BE2C (cell line): Measurements from ENCODE around the gene CCDC97.

Source experiments
- DNase-seq: peaks from one replicate; pipeline ENCODE4 v3.0.0-alpha.2; 2020
- H3K27me3 ChIP-seq: fragments of 250-450 bp; sonication (Bioruptor Pico); 2 replicates; pipeline ENCODE4 v1.5.1; 2020; ENCODE audit warnings: mild to moderate bottlenecking
- H3K36me3 ChIP-seq: fragments of 250-450 bp; sonication (Bioruptor Pico); 2 replicates; pipeline ENCODE4 v1.5.1; 2020; ENCODE audit warnings: mild to moderate bottlenecking
- H3K4me1 ChIP-seq: fragments of 250-450 bp; sonication (Bioruptor Pico); 2 replicates; pipeline ENCODE4 v1.5.1; 2020
- H3K4me3 ChIP-seq: 2 replicates; pipeline ENCODE4 v1.5.1; 2011; ENCODE audit warnings: low read depth, low read length
- H3K9me3 ChIP-seq: fragments of 250-450 bp; sonication (Bioruptor Pico); 2 replicates; pipeline ENCODE4 v1.5.1; 2020
- TF ChIP-seq, protein P1 (sequence below): IDR thresholded peaks from 2 replicates; pipeline ENCODE4 v1.5.1; 2012; ENCODE audit warnings: mild to moderate bottlenecking, low read depth, low read length

Gene CCDC97

DNA sequence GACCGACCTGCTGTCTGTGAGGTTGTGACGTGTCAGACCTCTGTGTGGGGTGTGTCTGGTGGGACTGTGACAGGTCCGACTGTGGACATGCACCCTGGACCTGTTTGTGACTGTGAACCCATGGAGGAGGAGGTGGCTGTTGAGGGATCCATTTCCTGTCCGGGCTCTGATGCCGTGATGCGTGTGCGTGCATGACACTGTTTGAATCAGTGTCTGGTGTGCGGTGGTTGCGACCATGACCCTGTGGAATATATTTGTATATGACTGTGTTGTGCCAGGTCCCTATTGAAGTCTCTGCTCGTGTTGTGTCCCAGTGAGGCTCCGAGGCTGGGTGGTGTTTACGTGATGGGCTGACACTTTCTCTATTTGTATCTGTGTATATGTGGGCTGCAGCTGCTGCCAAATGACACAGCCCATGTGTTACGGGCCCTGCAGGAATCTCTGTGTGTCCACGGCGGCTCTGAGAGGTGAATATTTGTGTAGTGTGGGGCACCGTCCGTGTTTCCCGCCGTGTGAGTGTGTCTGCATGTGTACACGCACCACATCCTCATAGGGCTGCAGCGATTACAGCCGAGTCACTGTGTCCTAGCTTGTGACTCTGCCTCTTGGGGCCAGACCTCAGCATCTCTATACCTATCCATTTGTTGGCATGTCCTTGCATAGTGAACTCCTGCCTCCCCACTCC is 18.3 kb downstream of the CCDC97 start:
- DNase-seq, result no peak
- no peak overlapping the region for H3K4me3 ChIP-seq
- no peaks in the 10 kb centered on the region for H3K36me3 ChIP-seq
- TF ChIP-seq, protein P1, sequence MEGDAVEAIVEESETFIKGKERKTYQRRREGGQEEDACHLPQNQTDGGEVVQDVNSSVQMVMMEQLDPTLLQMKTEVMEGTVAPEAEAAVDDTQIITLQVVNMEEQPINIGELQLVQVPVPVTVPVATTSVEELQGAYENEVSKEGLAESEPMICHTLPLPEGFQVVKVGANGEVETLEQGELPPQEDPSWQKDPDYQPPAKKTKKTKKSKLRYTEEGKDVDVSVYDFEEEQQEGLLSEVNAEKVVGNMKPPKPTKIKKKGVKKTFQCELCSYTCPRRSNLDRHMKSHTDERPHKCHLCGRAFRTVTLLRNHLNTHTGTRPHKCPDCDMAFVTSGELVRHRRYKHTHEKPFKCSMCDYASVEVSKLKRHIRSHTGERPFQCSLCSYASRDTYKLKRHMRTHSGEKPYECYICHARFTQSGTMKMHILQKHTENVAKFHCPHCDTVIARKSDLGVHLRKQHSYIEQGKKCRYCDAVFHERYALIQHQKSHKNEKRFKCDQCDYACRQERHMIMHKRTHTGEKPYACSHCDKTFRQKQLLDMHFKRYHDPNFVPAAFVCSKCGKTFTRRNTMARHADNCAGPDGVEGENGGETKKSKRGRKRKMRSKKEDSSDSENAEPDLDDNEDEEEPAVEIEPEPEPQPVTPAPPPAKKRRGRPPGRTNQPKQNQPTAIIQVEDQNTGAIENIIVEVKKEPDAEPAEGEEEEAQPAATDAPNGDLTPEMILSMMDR, result no peak
- no peaks in the 10 kb centered on the region for H3K9me3 ChIP-seq
- H3K4me1 ChIP-seq, result peaks cover 44% of the 10 kb centered on the region
- no peaks in the 10 kb centered on the region for H3K27me3 ChIP-seq

DNA sequence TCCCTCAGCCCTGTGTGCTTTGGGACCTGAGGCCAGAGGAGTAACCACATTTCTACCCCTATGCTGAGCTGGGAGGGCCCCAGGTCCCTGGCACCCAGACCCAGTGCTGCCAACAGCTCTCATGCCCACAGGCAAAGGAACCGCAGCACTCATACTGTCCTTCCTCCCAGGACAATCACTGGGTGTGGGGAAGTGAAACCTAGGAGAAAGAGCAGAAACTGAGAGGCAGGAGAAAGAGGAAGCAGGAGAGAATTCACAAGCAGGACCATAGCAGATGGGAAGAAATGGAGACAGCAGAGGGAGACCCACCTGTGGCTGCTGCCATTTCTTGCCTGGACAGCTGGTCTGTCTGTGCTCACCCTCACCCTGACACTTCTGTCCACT is 18.9 kb downstream of the CCDC97 start:
- no peak overlapping the region for H3K4me3 ChIP-seq
- TF ChIP-seq, protein P1, result no peak
- H3K4me1 ChIP-seq, result peaks cover 41% of the 10 kb centered on the region
- H3K27me3 ChIP-seq, result no peaks in the 10 kb centered on the region
- H3K36me3 ChIP-seq, result peaks cover 3% of the 10 kb centered on the region; the same call in 1 of the 2 replicates
- H3K9me3 ChIP-seq, result no peaks in the 10 kb centered on the region
- no peak for DNase-seq

DNA sequence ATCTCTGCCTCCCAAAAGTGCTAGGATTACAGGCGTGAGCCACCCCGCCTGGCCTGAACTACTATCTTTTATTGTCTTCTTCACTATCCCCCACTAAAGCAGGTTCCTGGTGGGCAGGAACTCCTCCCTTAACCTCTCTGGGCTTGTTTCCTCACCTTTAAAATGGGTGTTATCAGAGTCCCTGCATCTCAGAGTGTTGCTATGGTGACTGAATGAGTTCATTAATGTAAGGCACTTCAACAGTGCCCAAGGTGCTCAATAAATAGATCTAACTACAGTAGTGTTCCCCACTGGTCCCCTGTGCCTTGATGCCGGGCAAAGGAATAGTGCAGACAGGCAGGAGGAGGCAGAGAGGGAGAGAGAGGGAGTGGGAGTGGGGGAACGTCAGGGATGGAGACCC is 20.5 kb downstream of the CCDC97 start:
- Histone ChIP-seq H3K4me1 (peaks cover 29% of the 10 kb centered on the region), H3K4me3 (no peak overlapping the region), H3K9me3 (no peaks in the 10 kb centered on the region), H3K36me3 (peaks cover 3% of the 10 kb centered on the region; the same call in 1 of the 2 replicates), H3K27me3 (no peaks in the 10 kb centered on the region)
- DNase-seq, result no peak
- TF ChIP-seq, protein P1, result no peak

DNA sequence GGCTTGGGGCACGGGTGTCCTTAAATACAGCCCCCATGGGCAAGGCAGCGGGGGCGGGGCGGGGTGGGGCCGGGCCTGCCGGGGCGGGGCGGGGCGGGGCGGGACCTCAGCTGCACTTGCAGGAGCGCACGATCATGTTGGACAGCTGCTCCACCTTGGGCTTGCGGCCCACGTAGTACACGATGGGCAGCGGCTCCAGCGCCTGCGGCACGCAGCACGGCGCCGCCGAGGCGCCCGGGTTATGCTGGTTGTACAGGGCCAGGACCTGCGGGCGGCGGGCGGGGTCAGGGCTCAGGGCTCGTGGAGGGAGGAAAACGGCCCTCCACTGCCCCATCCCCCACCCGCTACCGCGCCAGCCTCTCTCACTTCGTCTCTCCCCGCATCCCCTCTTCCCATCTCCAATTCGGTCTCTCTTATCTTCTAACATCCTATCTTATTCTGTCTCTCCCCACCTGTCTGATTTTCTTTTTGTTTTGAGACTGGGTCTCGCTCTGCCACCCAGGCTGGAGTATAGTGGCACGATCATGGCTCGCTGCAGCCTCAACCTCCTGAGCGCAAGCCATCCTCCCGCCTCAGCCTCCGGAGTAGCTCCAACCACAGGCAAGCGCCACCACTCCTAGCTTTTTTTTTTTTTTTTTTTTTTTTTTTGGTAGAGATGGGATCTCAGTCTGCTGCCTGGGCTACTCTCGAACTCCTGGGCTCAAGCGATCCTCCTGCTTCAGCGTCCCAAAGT is 21.1 kb downstream of the CCDC97 start:
- Histone ChIP-seq H3K9me3 (no peaks in the 10 kb centered on the region), H3K36me3 (peaks cover 3% of the 10 kb centered on the region; the same call in 1 of the 2 replicates), H3K4me3 (peak overlapping the region; percentile 34), H3K4me1 (peaks cover 23% of the 10 kb centered on the region), H3K27me3 (no peaks in the 10 kb centered on the region)
- peak; percentile 53 for DNase-seq
- TF ChIP-seq, protein P1, result no peak

DNA sequence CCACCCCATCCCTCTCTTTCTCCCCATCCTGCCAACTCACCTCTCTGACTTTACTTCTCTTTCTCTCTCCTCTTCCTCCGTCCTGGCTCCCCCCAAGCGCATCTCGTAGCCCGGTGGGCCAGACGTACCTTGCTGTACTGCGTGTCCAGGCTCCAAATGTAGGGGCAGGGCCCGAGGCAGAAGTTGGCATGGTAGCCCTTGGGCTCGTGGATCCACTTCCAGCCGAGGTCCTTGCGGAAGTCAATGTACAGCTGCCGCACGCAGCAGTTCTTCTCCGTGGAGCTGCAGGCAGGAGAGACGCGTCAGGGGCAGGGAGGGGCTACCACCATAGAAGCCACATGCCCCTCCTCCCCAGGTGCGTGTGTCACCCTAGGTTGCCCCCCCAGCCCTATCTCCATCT is 22.0 kb downstream of the CCDC97 start:
- TF ChIP-seq, protein P1, result no peak
- DNase-seq, result no peak
- Histone ChIP-seq H3K36me3 (peaks cover 3% of the 10 kb centered on the region; the same call in 1 of the 2 replicates), H3K9me3 (no peaks in the 10 kb centered on the region), H3K27me3 (no peaks in the 10 kb centered on the region), H3K4me3 (no peak overlapping the region), H3K4me1 (peaks cover 17% of the 10 kb centered on the region)

DNA sequence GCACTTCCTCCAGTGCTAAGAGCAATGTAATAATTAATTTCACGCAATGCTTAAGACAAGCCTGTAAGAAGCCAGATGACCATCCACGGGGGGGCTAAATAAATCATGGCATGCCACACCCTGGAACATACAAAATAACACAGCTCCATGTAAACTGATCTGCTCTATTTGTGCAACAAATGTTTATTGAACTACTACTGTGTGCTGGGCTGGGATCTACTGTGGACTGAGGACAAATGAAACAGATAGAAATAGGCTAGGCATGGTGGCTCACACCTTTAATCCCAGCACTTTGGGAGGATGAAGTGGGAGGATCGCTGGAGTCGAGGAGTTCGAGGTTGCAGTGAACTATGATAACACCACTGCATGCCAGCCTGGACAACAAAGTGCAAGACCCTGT is 22.5 kb downstream of the CCDC97 start:
- H3K36me3 ChIP-seq, result peaks cover 3% of the 10 kb centered on the region; the same call in 1 of the 2 replicates
- H3K4me1 ChIP-seq, result peaks cover 12% of the 10 kb centered on the region
- no peak overlapping the region for H3K4me3 ChIP-seq
- TF ChIP-seq, protein P1, result no peak
- no peaks in the 10 kb centered on the region for H3K9me3 ChIP-seq
- no peak for DNase-seq
- no peaks in the 10 kb centered on the region for H3K27me3 ChIP-seq
